ENCODE data around the gene TRPC4.

The TRPC4 gene

GRCh38 chr13:37665420-37665819 is 204.2 kb downstream of the TRPC4 start:
- DNase-seq (ENCODE audit: extremely low read depth in 1 of 2, low read depth in 1 of 2), result no peak

GRCh38 chr13:37663724-37664123 is 205.8 kb downstream of the TRPC4 start:
- no peak for DNase-seq (ENCODE audit: extremely low read depth in 1 of 2, low read depth in 1 of 2)

- no peak for DNase-seq (ENCODE audit: extremely low read depth in 1 of 2, low read depth in 1 of 2)
Observed at GRCh38 chr13:37662624-37663023, 206.9 kb downstream of the TRPC4 start.

GRCh38 chr13:37657956-37658355 is 211.6 kb downstream of the TRPC4 start:
- no peak for DNase-seq (ENCODE audit: extremely low read depth in 1 of 2, low read depth in 1 of 2)

GRCh38 chr13:37657134-37657533 is 212.4 kb downstream of the TRPC4 start:
- DNase-seq (ENCODE audit: extremely low read depth in 1 of 2, low read depth in 1 of 2), result no peak

- DNase-seq (ENCODE audit: extremely low read depth in 1 of 2, low read depth in 1 of 2), result no peak
Observed at GRCh38 chr13:37656247-37656940, 213.2 kb downstream of the TRPC4 start.

- DNase-seq (ENCODE audit: extremely low read depth in 1 of 2, low read depth in 1 of 2), result no peak
Observed at GRCh38 chr13:37652596-37652995, 217.0 kb downstream of the TRPC4 start.

- DNase-seq (ENCODE audit: extremely low read depth in 1 of 2, low read depth in 1 of 2), result no peak
Observed at GRCh38 chr13:37651891-37652290, 217.7 kb downstream of the TRPC4 start.

GRCh38 chr13:37648609-37649008 is 221.0 kb downstream of the TRPC4 start:
- no peak for DNase-seq (ENCODE audit: extremely low read depth in 1 of 2, low read depth in 1 of 2)

GRCh38 chr13:37647031-37647650 is 222.4 kb downstream of the TRPC4 start:
- no peak for DNase-seq (ENCODE audit: extremely low read depth in 1 of 2, low read depth in 1 of 2)

- no peak for DNase-seq (ENCODE audit: extremely low read depth in 1 of 2, low read depth in 1 of 2)
Observed at GRCh38 chr13:37646531-37646930, 223.0 kb downstream of the TRPC4 start.

GRCh38 chr13:37645181-37645740 is 224.3 kb downstream of the TRPC4 start:
- DNase-seq (ENCODE audit: extremely low read depth in 1 of 2, low read depth in 1 of 2), result no peak

- DNase-seq (ENCODE audit: extremely low read depth in 1 of 2, low read depth in 1 of 2), result no peak
Observed at GRCh38 chr13:37641391-37641790, 228.2 kb downstream of the TRPC4 start.

- DNase-seq (ENCODE audit: extremely low read depth in 1 of 2, low read depth in 1 of 2), result no peak
Observed at GRCh38 chr13:37640499-37640898, 229.1 kb downstream of the TRPC4 start.

GRCh38 chr13:37636701-37637100 is 232.9 kb downstream of the TRPC4 start:
- DNase-seq (ENCODE audit: extremely low read depth in 1 of 2, low read depth in 1 of 2), result no peak

- no peak for DNase-seq (ENCODE audit: extremely low read depth in 1 of 2, low read depth in 1 of 2)
Observed at GRCh38 chr13:37632294-37632693, 237.3 kb downstream of the TRPC4 start.

- DNase-seq (ENCODE audit: extremely low read depth in 1 of 2, low read depth in 1 of 2), result no peak
Observed at GRCh38 chr13:37627428-37627827, 242.1 kb downstream of the TRPC4 start.

- DNase-seq (ENCODE audit: extremely low read depth in 1 of 2, low read depth in 1 of 2), result no peak
Observed at GRCh38 chr13:37621811-37622361, 247.7 kb downstream of the TRPC4 start.

- DNase-seq (ENCODE audit: extremely low read depth in 1 of 2, low read depth in 1 of 2), result no peak
Observed at GRCh38 chr13:37618554-37618953, 251.0 kb downstream of the TRPC4 start.

GRCh38 chr13:37617173-37617572 is 252.4 kb downstream of the TRPC4 start:
- DNase-seq (ENCODE audit: extremely low read depth in 1 of 2, low read depth in 1 of 2), result no peak

- no peak for DNase-seq (ENCODE audit: extremely low read depth in 1 of 2, low read depth in 1 of 2)
Observed at GRCh38 chr13:37616131-37616530, 253.4 kb downstream of the TRPC4 start.

- DNase-seq (ENCODE audit: extremely low read depth in 1 of 2, low read depth in 1 of 2), result no peak
Observed at GRCh38 chr13:37615276-37615675, 254.3 kb downstream of the TRPC4 start.

Measured in activated CD8-positive, alpha-beta memory T cell treated with anti-CD3 and anti-CD28 coated beads for 1 hour (primary cell).